ENCODE results near the gene PDIA4. TPM values are rescaled to one million over a fixed set of nuclear protein-coding genes. Genes with fewer than 3 reads are reported as not detected.
"Not testable (repeated sequence)": the region's sequence is repeated elsewhere in the genome, so short reads cannot be mapped to it uniquely, and the experiment has no call there.

The PDIA4 gene
- total RNA-seq, 1 donor from 2014 or later, result 307 TPM

DNA sequence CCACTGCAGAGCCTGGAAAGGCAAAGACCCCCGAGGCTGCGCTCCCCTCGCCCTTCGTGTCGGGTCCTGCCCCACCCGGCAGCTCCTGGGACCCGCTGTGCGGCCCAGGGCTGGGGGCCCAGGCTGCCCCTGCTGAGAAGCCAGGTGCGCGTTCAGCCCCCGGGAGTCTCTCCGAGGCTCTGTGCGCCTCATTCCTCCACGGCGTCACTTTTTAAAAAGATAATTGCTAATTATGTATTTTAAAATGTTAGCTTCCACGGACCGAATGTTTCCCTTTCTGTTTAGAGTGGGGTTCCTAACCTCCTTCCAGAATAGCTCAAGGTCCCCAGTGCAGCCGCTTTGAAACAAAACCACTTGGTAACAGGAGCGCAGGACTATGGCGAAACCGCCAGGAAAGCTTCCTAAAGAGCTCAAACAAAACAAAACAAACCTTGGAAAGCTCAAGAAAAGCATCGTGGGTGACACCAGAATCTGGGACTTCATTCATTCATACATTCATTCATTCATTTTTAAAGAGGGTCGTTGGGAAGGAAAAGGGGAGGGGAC is 45.6 kb downstream of the PDIA4 start:
- TF ChIP-seq, protein P1, sequence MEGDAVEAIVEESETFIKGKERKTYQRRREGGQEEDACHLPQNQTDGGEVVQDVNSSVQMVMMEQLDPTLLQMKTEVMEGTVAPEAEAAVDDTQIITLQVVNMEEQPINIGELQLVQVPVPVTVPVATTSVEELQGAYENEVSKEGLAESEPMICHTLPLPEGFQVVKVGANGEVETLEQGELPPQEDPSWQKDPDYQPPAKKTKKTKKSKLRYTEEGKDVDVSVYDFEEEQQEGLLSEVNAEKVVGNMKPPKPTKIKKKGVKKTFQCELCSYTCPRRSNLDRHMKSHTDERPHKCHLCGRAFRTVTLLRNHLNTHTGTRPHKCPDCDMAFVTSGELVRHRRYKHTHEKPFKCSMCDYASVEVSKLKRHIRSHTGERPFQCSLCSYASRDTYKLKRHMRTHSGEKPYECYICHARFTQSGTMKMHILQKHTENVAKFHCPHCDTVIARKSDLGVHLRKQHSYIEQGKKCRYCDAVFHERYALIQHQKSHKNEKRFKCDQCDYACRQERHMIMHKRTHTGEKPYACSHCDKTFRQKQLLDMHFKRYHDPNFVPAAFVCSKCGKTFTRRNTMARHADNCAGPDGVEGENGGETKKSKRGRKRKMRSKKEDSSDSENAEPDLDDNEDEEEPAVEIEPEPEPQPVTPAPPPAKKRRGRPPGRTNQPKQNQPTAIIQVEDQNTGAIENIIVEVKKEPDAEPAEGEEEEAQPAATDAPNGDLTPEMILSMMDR (conservative IDR thresholded peaks at IDR 0.05; ENCODE audit: low read depth, low read length), result no peak
- peak overlapping the region; percentile 73 for H3K4me3 ChIP-seq (ENCODE audit: low read depth, low read length)
- no peak for DNase-seq (ENCODE audit: low read depth)

DNA sequence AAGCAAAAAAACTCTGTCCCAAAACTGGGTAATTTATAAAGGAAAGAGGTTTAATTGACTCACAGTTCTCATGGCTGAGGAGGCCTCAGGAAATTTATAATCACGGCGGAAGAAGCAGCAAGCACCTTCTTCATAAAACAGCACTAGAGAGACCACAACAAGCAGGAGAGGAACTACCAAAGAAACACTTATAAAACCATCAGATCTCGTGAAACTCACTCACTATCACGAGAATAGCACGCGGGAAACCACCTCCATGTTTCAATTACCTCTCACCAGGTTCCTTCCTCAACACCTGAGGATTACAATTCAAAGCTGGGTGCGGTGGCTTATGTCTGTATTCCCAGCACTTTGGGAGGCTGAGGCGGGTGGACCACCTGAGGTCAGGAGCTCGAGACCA is 48.5 kb downstream of the PDIA4 start:
- no peak for DNase-seq (ENCODE audit: low read depth)
- TF ChIP-seq, protein P1 (conservative IDR thresholded peaks at IDR 0.05; ENCODE audit: low read depth, low read length), result no peak

GRCh38 chr7:148979072-148979471 is 49.2 kb downstream of the PDIA4 start:
- DNase-seq (ENCODE audit: low read depth), result not testable (repeated sequence)

More for the DNA sequence above, 48.5 kb downstream of the PDIA4 start:
- H3K4me3 ChIP-seq (ENCODE audit: low read depth, low read length), result no peak overlapping the region

GRCh38 chr7:148978091-148978490 is 50.2 kb downstream of the PDIA4 start:
- DNase-seq (ENCODE audit: low read depth), result no peak
- TF ChIP-seq, protein P1 (conservative IDR thresholded peaks at IDR 0.05; ENCODE audit: low read depth, low read length), result no peak
- no peak overlapping the region for H3K4me3 ChIP-seq (ENCODE audit: low read depth, low read length)

More at GRCh38 chr7:148979072-148979471, 49.2 kb downstream of the PDIA4 start:
- not testable (repeated sequence) for H3K4me3 ChIP-seq (ENCODE audit: low read depth, low read length)

GRCh38 chr7:148975896-148976295 is 52.4 kb downstream of the PDIA4 start:
- TF ChIP-seq, protein P1 (conservative IDR thresholded peaks at IDR 0.05; ENCODE audit: low read depth, low read length), result no peak
- no peak for DNase-seq (ENCODE audit: low read depth)
- H3K4me3 ChIP-seq (ENCODE audit: low read depth, low read length), result no peak overlapping the region

DNA sequence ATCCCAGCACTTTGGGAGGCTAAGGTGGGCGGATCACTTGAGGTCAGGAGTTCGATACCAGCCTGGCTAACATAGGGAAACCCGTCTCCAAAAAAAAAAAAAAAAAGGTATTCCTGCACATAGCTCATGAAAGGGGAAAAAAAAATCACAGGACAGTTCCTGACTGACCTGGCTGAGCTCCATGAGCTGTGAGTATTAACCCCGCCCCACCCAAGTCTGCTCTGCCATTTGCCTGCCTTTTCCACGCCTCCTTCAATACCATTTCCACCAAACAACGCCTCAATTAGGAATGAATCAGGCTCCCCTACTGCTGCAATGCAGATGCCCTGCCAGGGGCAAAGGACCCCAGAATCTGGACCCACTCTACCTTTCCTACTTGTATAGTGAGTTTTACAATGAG is 55.0 kb downstream of the PDIA4 start:
- no peak overlapping the region for H3K4me3 ChIP-seq (ENCODE audit: low read depth, low read length)
- no peak for DNase-seq (ENCODE audit: low read depth)
- TF ChIP-seq, protein P1 (conservative IDR thresholded peaks at IDR 0.05; ENCODE audit: low read depth, low read length), result no peak

- DNase-seq (ENCODE audit: low read depth), result no peak
- TF ChIP-seq, protein P1 (conservative IDR thresholded peaks at IDR 0.05; ENCODE audit: low read depth, low read length), result no peak
- H3K4me3 ChIP-seq (ENCODE audit: low read depth, low read length), result no peak overlapping the region
Observed at GRCh38 chr7:148972375-148972774, 55.9 kb downstream of the PDIA4 start.
